HuH-7 (cell line): Measurements from ENCODE around the gene KMT5C.

Experiments
- DNase-seq: peaks from one replicate; pipeline ENCODE4 v3.0.0; 2011; ENCODE audit warnings: low spot score

Gene KMT5C

GRCh38 chr19:55347442-55348009, 7.8 kb downstream of the KMT5C start:
- no peak for DNase-seq

GRCh38 chr19:55348317-55349034, 8.8 kb downstream of the KMT5C start:
- no peak for DNase-seq

- no peak for DNase-seq
Measured at GRCh38 chr19:55350620-55351315, 11.1 kb downstream of the KMT5C start.

- DNase-seq: no peak
Measured at GRCh38 chr19:55352040-55352439, 12.4 kb downstream of the KMT5C start.

GRCh38 chr19:55352549-55353145, 13.0 kb downstream of the KMT5C start:
- DNase-seq: no peak

GRCh38 chr19:55353356-55353802, 13.7 kb downstream of the KMT5C start:
- no peak for DNase-seq

GRCh38 chr19:55353803-55354697, 14.4 kb downstream of the KMT5C start:
- DNase-seq: peak; percentile 93

GRCh38 chr19:55354698-55355212, 15.1 kb downstream of the KMT5C start, which contains the start of gene COX6B2:
TSS of gene COX6B2 (minus strand) at chr19:55354719. CDS start at chr19:55354521, 198 bp downstream.
- no peak for DNase-seq

GRCh38 chr19:55355213-55355821, 15.6 kb downstream of the KMT5C start:
- no peak for DNase-seq

GRCh38 chr19:55358493-55358892, 18.8 kb downstream of the KMT5C start:
- DNase-seq: no peak

- DNase-seq: no peak
Measured at GRCh38 chr19:55358943-55359908, 19.6 kb downstream of the KMT5C start.

- no peak for DNase-seq
Measured at GRCh38 chr19:55360902-55361301, 21.2 kb downstream of the KMT5C start.

GRCh38 chr19:55362174-55362989, 22.7 kb downstream of the KMT5C start:
- no peak for DNase-seq

GRCh38 chr19:55362990-55363716, 23.5 kb downstream of the KMT5C start, which contains the start of gene GARIN5B:
TSS of gene GARIN5B (minus strand) at chr19:55363260. CDS start at chr19:55363066, 194 bp downstream.
- DNase-seq: no peak

- no peak for DNase-seq
Measured at GRCh38 chr19:55365245-55365644, 25.6 kb downstream of the KMT5C start.

- DNase-seq: no peak
Measured at GRCh38 chr19:55365964-55366363, 26.3 kb downstream of the KMT5C start.

GRCh38 chr19:55366790-55367189, 27.1 kb downstream of the KMT5C start:
- DNase-seq: no peak

- no peak for DNase-seq
Measured at GRCh38 chr19:55368106-55368505, 28.4 kb downstream of the KMT5C start.
